Large intestine (tissue), 3 donors: ENCODE results near the gene UNC13B. TPM values are rescaled to one million over a fixed set of nuclear protein-coding genes. Genes with fewer than 3 reads are reported as not detected.

Source experiments
- DNase-seq, 2 donors: peaks; one replicate each; pipeline versions ENCODE4 v3.0.0 to v3.0.0-alpha.2; 2013
- H3K27ac ChIP-seq: one replicate; pipeline ENCODE4 v1.5.1; 2013; ENCODE audit warnings: low read length
- H3K27me3 ChIP-seq: 2 replicates; pipeline ENCODE4 v1.6.1; 2013; ENCODE audit warnings: low read length; ENCODE audit not compliant: control insufficient read depth, insufficient read depth
- H3K36me3 ChIP-seq: 2 replicates; pipeline ENCODE4 v1.6.1; 2013; ENCODE audit warnings: low read length; ENCODE audit not compliant: control insufficient read depth, insufficient read depth
- H3K4me1 ChIP-seq: one replicate; pipeline ENCODE4 v1.6.1; 2013; ENCODE audit warnings: low read length; ENCODE audit not compliant: control insufficient read depth, insufficient read depth
- H3K4me3 ChIP-seq: one replicate; pipeline ENCODE4 v1.5.1; 2013; ENCODE audit warnings: low read length
- H3K9me3 ChIP-seq: one replicate; pipeline ENCODE4 v1.6.1; 2013; ENCODE audit warnings: mild to moderate bottlenecking, low read depth, low read length, moderate library complexity; ENCODE audit not compliant: control insufficient read depth
- WGBS: methylation state at CpG from one replicate; pipeline ENCODE4 v1.1.5; 2013; ENCODE audit warnings: low lambda C conversion rate; ENCODE audit not compliant: insufficient coverage; 5-methylcytosine and 5-hydroxymethylcytosine counted together
- polyA plus RNA-seq: library from polyadenylated mRNA; unstranded; fragments of 120-200 nt; gene quantifications from one replicate; pipeline ENCODE4 v1.2.1, GENCODE V29; 2013

UNC13B gene
- polyA plus RNA-seq, 1 donor, result 33.1 TPM

GRCh38 chr9:35294066-35294465 is 132.3 kb downstream of the UNC13B start:
- Histone ChIP-seq H3K27ac (no peak overlapping the region), H3K9me3 (no peaks in the 10 kb centered on the region), H3K36me3 (peaks cover 3% of the 10 kb centered on the region), H3K4me3 (no peak overlapping the region), H3K4me1 (no peaks in the 10 kb centered on the region), H3K27me3 (no peaks in the 10 kb centered on the region)
- WGBS, result no CpG with 5 or more reads among the region's 6 CpGs
- no peak for DNase-seq

- no peaks in the 10 kb centered on the region for H3K27me3 ChIP-seq
- no peak overlapping the region for H3K27ac ChIP-seq
- no peaks in the 10 kb centered on the region for H3K4me1 ChIP-seq
- WGBS, result no CpG with 5 or more reads among the region's 6 CpGs
- H3K9me3 ChIP-seq, result no peaks in the 10 kb centered on the region
- H3K4me3 ChIP-seq, result no peak overlapping the region
- peaks cover 3% of the 10 kb centered on the region for H3K36me3 ChIP-seq
- DNase-seq, result no peak
Measured at GRCh38 chr9:35294556-35294955, 132.7 kb downstream of the UNC13B start.

DNA sequence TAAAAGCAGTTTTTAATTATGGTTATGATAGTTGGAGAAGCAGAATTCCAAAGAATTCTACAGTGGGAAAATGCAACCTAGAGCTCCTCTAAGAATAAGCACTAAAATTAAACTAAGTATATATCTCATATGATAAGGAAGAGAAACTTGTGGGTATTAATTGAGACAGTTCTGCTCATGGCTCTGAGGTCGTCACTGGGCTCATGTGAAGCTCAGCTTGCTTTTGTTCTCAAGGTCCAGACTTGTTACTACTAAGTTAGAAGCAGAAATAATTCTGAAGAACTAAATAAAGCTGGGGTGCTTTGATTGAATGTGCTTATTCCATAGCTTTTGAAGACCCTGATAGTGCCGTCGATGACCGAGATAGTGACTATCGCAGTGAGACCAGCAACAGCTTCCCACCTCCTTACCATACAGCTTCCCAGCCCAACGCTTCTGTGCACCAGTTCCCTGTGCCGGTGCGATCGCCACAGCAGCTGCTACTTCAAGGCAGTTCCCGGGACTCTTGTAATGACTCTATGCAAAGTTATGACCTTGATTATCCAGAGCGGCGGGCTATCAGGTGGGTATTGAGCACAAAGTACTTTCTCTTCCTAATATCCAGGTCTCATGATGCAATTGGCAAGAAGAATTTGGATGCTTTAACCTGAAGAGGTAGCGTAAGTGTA is 133.7 kb downstream of the UNC13B start:
- Histone ChIP-seq H3K36me3 (peaks cover 3% of the 10 kb centered on the region), H3K27ac (no peak overlapping the region), H3K9me3 (no peaks in the 10 kb centered on the region), H3K4me1 (no peaks in the 10 kb centered on the region), H3K27me3 (no peaks in the 10 kb centered on the region), H3K4me3 (no peak overlapping the region)
- no peak for DNase-seq
- 100% methylated on average over 1 of the region's 13 CpGs for WGBS

DNA sequence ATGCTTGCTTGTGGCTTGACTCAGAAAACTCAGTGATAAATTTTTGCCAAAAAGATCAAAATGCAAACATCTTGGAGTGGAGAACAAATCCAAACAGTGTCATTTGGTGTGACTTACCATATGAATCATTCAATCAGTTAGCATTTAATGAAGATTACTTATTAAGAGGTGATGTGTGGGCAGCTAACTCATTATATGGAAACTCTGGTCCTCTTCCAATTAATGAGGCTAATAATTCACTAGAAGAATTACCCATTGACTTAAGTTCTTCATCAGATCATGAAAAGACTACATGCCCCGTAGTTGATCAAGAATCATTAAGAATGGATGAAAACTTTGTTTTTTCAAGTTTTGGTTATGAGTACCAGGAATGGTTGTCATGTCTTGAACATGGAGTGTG is 141.8 kb downstream of the UNC13B start:
- no peaks in the 10 kb centered on the region for H3K27me3 ChIP-seq
- no peaks in the 10 kb centered on the region for H3K4me1 ChIP-seq
- no CpG with 5 or more reads among the region's 1 CpG for WGBS
- H3K36me3 ChIP-seq, result no peaks in the 10 kb centered on the region
- DNase-seq, result no peak
- H3K27ac ChIP-seq, result no peak overlapping the region
- no peak overlapping the region for H3K4me3 ChIP-seq
- no peaks in the 10 kb centered on the region for H3K9me3 ChIP-seq

GRCh38 chr9:35306283-35306682 is 144.5 kb downstream of the UNC13B start:
- Histone ChIP-seq H3K4me3 (no peak overlapping the region), H3K27me3 (no peaks in the 10 kb centered on the region), H3K27ac (no peak overlapping the region), H3K36me3 (peaks cover 9% of the 10 kb centered on the region), H3K4me1 (no peaks in the 10 kb centered on the region), H3K9me3 (no peaks in the 10 kb centered on the region)
- DNase-seq, result no peak
- no CpG with 5 or more reads among the region's 1 CpG for WGBS

- WGBS, result no CpG with 5 or more reads among the region's 2 CpGs
- H3K36me3 ChIP-seq, result peaks cover 9% of the 10 kb centered on the region
- H3K4me1 ChIP-seq, result no peaks in the 10 kb centered on the region
- no peak overlapping the region for H3K4me3 ChIP-seq
- H3K27ac ChIP-seq, result no peak overlapping the region
- H3K9me3 ChIP-seq, result no peaks in the 10 kb centered on the region
- H3K27me3 ChIP-seq, result no peaks in the 10 kb centered on the region
- DNase-seq, result no peak
Measured at GRCh38 chr9:35308316-35308715, 146.5 kb downstream of the UNC13B start.

DNA sequence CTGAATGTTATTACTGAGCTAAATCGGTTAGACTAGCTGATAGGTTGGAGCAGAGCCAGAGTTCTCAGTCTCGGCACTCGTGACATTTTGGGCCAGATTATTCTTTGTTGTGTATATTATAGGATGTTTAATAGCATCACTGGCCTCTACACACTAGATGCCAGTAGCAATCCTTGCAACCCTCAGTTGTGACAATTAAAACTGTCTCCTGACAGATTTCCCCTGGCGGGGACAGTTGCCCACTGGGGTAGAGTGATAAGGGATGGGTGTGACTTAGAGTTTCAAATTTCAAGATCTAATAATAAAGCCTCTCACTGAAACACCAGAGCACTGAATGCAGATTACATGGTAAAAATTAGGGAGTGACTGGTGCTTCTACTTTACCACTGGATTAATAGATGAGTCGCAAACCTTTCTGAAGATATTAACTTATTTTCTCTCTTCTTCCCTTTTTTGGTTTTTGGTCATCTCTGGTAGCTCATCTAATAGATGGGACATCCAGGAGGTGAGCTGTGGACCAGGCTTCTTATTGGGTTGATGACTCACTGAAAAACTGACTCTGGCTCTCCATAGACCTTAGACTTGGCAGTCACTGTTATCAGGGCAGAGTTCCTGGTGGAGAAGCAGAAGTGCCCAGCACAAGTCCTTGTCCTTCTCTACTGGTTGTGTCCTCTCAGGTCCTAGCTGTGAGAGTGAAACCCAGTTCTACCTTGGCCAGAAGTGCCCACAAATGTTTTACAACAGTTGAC is 150.3 kb downstream of the UNC13B start:
- Histone ChIP-seq H3K9me3 (no peaks in the 10 kb centered on the region), H3K4me1 (no peaks in the 10 kb centered on the region), H3K36me3 (peaks cover 13% of the 10 kb centered on the region), H3K27me3 (no peaks in the 10 kb centered on the region), H3K27ac (no peak overlapping the region), H3K4me3 (no peak overlapping the region)
- WGBS, result no CpG with 5 or more reads among the region's 5 CpGs
- DNase-seq, result no peak

GRCh38 chr9:35313460-35313859 is 151.7 kb downstream of the UNC13B start:
- Histone ChIP-seq H3K9me3 (no peaks in the 10 kb centered on the region), H3K4me3 (no peak overlapping the region), H3K27me3 (no peaks in the 10 kb centered on the region), H3K36me3 (peaks cover 13% of the 10 kb centered on the region), H3K27ac (no peak overlapping the region), H3K4me1 (no peaks in the 10 kb centered on the region)
- no peak for DNase-seq
- 100% methylated on average over 1 of the region's 4 CpGs for WGBS

GRCh38 chr9:35313916-35314315 is 152.1 kb downstream of the UNC13B start:
- Histone ChIP-seq H3K4me3 (no peak overlapping the region), H3K27me3 (no peaks in the 10 kb centered on the region), H3K27ac (no peak overlapping the region), H3K36me3 (peaks cover 13% of the 10 kb centered on the region), H3K4me1 (no peaks in the 10 kb centered on the region), H3K9me3 (no peaks in the 10 kb centered on the region)
- no peak for DNase-seq
- no CpG with 5 or more reads among the region's 4 CpGs for WGBS

DNA sequence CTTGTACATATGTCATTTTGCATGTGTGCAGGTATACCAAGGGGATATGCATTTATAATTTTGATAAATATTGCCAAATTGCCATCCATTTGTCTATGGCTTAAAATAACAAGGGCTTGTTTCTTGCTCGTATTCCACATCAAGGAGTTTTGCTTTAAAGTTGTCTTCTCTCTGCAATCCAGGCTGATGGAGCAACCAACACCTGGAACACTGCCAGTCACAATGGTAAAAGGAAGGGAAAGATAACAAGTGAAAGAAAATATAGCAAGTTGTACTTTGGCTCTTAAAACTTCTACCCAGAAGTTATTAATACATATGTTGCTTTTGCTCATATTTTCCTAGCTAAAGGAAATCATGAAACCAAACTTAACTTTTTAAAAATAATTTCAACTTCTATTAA is 156.9 kb downstream of the UNC13B start:
- Histone ChIP-seq H3K27me3 (no peaks in the 10 kb centered on the region), H3K4me1 (no peaks in the 10 kb centered on the region), H3K36me3 (peaks cover 3% of the 10 kb centered on the region), H3K4me3 (no peak overlapping the region), H3K9me3 (no peaks in the 10 kb centered on the region), H3K27ac (no peak overlapping the region)
- WGBS, result 80% methylated on average over 1 of the region's 1 CpG
- DNase-seq, result peak in 1 of 2 donors; percentile 51
